Measurements from ENCODE around the gene BRCA2.

The BRCA2 gene

GRCh38 chr13:32447894-32448623 is 132.8 kb downstream of the BRCA2 start:
- TF ChIP-seq, protein P1, sequence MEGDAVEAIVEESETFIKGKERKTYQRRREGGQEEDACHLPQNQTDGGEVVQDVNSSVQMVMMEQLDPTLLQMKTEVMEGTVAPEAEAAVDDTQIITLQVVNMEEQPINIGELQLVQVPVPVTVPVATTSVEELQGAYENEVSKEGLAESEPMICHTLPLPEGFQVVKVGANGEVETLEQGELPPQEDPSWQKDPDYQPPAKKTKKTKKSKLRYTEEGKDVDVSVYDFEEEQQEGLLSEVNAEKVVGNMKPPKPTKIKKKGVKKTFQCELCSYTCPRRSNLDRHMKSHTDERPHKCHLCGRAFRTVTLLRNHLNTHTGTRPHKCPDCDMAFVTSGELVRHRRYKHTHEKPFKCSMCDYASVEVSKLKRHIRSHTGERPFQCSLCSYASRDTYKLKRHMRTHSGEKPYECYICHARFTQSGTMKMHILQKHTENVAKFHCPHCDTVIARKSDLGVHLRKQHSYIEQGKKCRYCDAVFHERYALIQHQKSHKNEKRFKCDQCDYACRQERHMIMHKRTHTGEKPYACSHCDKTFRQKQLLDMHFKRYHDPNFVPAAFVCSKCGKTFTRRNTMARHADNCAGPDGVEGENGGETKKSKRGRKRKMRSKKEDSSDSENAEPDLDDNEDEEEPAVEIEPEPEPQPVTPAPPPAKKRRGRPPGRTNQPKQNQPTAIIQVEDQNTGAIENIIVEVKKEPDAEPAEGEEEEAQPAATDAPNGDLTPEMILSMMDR (IDR thresholded peaks at IDR 0.05; ENCODE audit: insufficient read depth, low read length, missing control alignments): no peak

DNA sequence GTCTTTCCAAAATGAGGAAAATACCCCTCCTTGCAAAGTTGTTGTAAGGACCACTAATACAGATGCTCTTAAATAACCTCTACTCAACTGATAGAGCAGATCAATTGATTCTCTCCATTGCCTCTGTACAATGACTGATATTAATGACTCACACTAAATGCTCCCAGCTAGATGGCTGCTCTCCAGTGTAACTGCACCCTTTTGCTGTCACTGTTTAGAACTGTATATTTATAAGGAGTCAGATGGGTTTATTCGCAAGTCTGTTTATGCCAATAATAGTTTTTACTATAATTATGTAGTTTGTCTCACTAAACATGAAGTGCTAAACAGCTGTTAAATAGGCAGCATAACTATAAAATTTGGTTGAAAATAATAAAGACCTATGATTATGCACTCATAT is 133.7 kb downstream of the BRCA2 start:
- CTCF ChIA-PET: interaction anchor here (0.7 to 1.4 kb wide), 2 partner anchors 40 to 90 kb away, joined by 3 read pairs; partner anchors contain the start of gene N4BP2L2
- DNase-seq (ENCODE audit: low read depth, low spot score): no peak
- POLR2A ChIA-PET: no interaction called here
- H3K4me3 ChIP-seq (ENCODE audit: low read depth, low read length): no peak overlapping the region
- TF ChIP-seq, protein P1 (IDR thresholded peaks at IDR 0.05; ENCODE audit: insufficient read depth, low read length, missing control alignments): no peak

More at GRCh38 chr13:32447894-32448623, 132.8 kb downstream of the BRCA2 start:
- ChIA-PET CTCF (interaction anchor here (1.4 kb wide), 1 partner anchor 39 kb away, joined by 3 read pairs; no protein-coding TSS in a partner anchor), POLR2A (interaction anchor here (1.2 kb wide), 1 partner anchor 128 kb away, joined by 3 read pairs; no protein-coding TSS in a partner anchor)
- DNase-seq (ENCODE audit: low read depth, low spot score): no peak
- no peak overlapping the region for H3K4me3 ChIP-seq (ENCODE audit: low read depth, low read length)

All from AG04449 (cell line).